HL-60 (cell line): ENCODE data around the gene SLC4A5.

ENCODE experiments used
- CTCF ChIP-seq: IDR thresholded peaks from one replicate; pipeline ENCODE4 v1.5.1; 2011; ENCODE audit warnings: low read length, control low read depth, inconsistent platforms; ENCODE audit not compliant: insufficient read depth
- SPI1 ChIP-seq: IDR thresholded peaks from 2 replicates; pipeline ENCODE4 v1.6.1; 2012; ENCODE audit warnings: low read depth, mild to moderate bottlenecking, borderline replicate concordance
- TF ChIP-seq, protein P1 (sequence below): IDR thresholded peaks from 2 replicates; pipeline ENCODE4 v1.6.1; 2012; ENCODE audit warnings: low read depth; ENCODE audit not compliant: insufficient replicate concordance

DNA sequence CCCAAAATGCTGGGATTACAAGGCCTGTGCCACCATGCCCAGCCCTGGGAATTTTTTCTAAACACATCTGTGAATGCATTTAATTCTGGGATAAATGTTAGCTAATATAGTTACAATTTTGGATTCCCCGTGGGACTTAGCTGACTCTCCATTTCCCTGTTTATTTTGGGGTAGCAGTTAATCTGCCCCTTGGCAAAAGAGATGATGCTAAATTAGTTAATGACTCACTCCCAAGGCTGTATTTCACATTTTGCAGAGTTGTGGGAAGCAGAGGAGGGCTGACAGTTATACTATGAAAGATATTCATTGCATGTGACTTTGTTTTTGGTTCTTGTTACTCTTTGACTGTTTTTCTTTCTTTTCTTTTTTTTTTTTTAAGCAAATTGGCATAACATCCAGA, 141.6 kb downstream of the SLC4A5 start:
- TF ChIP-seq CTCF (no peak), SPI1 (no peak)
- TF ChIP-seq, protein P1, sequence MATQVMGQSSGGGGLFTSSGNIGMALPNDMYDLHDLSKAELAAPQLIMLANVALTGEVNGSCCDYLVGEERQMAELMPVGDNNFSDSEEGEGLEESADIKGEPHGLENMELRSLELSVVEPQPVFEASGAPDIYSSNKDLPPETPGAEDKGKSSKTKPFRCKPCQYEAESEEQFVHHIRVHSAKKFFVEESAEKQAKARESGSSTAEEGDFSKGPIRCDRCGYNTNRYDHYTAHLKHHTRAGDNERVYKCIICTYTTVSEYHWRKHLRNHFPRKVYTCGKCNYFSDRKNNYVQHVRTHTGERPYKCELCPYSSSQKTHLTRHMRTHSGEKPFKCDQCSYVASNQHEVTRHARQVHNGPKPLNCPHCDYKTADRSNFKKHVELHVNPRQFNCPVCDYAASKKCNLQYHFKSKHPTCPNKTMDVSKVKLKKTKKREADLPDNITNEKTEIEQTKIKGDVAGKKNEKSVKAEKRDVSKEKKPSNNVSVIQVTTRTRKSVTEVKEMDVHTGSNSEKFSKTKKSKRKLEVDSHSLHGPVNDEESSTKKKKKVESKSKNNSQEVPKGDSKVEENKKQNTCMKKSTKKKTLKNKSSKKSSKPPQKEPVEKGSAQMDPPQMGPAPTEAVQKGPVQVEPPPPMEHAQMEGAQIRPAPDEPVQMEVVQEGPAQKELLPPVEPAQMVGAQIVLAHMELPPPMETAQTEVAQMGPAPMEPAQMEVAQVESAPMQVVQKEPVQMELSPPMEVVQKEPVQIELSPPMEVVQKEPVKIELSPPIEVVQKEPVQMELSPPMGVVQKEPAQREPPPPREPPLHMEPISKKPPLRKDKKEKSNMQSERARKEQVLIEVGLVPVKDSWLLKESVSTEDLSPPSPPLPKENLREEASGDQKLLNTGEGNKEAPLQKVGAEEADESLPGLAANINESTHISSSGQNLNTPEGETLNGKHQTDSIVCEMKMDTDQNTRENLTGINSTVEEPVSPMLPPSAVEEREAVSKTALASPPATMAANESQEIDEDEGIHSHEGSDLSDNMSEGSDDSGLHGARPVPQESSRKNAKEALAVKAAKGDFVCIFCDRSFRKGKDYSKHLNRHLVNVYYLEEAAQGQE = no peak
